Measurements from ENCODE around the gene SMG6.

- TF ChIP-seq CTCF (IDR thresholded peaks at IDR 0.05) (no peak), POLR2A (IDR thresholded peaks at IDR 0.05) (no peak)
Measured at GRCh38 chr17:2299136-2299535, 4.4 kb downstream of the SMG6 start.

Measured in upper lobe of left lung (tissue), 4 donors.